ENCODE measurements around the gene PCMT1.

GRCh38 chr6:149825292-149825691 is 75.8 kb downstream of the PCMT1 start:
- TF ChIP-seq, protein P1, sequence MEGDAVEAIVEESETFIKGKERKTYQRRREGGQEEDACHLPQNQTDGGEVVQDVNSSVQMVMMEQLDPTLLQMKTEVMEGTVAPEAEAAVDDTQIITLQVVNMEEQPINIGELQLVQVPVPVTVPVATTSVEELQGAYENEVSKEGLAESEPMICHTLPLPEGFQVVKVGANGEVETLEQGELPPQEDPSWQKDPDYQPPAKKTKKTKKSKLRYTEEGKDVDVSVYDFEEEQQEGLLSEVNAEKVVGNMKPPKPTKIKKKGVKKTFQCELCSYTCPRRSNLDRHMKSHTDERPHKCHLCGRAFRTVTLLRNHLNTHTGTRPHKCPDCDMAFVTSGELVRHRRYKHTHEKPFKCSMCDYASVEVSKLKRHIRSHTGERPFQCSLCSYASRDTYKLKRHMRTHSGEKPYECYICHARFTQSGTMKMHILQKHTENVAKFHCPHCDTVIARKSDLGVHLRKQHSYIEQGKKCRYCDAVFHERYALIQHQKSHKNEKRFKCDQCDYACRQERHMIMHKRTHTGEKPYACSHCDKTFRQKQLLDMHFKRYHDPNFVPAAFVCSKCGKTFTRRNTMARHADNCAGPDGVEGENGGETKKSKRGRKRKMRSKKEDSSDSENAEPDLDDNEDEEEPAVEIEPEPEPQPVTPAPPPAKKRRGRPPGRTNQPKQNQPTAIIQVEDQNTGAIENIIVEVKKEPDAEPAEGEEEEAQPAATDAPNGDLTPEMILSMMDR (IDR thresholded peaks at IDR 0.05) = no peak
- no peak for TF ChIP-seq POLR2A (IDR thresholded peaks at IDR 0.05)

All from adrenal gland (tissue), 5 donors.